NCI-H2029 (cell line): ENCODE data around the gene CFAP90.

ENCODE experiments used
- DNase-seq: peaks from one replicate; lab custom pipeline; 2025; lab: John Stamatoyannopoulos, UW

Gene CFAP90

GRCh38 chr5:7823594-7823993 lies 27.3 kb downstream of the CFAP90 start:
- DNase-seq, result no peak

- DNase-seq, result no peak
Observed at GRCh38 chr5:7822449-7822848, 28.5 kb downstream of the CFAP90 start.

- no peak for DNase-seq
Observed at GRCh38 chr5:7816535-7816901, 34.4 kb downstream of the CFAP90 start.

- peak; percentile 57 for DNase-seq
Observed at GRCh38 chr5:7815892-7816534, 34.9 kb downstream of the CFAP90 start.

GRCh38 chr5:7814816-7815215 lies 36.1 kb downstream of the CFAP90 start:
- no peak for DNase-seq

- no peak for DNase-seq
Observed at GRCh38 chr5:7813576-7813975, 37.4 kb downstream of the CFAP90 start.

- DNase-seq, result no peak
Observed at GRCh38 chr5:7813007-7813406, 37.9 kb downstream of the CFAP90 start.

GRCh38 chr5:7811715-7812114 lies 39.2 kb downstream of the CFAP90 start:
- DNase-seq, result no peak

- no peak for DNase-seq
Observed at GRCh38 chr5:7808998-7809397, 41.9 kb downstream of the CFAP90 start.

GRCh38 chr5:7805379-7805778 lies 45.6 kb downstream of the CFAP90 start:
- no peak for DNase-seq

GRCh38 chr5:7803937-7804336 lies 47.0 kb downstream of the CFAP90 start:
- no peak for DNase-seq

GRCh38 chr5:7802855-7803254 lies 48.1 kb downstream of the CFAP90 start:
- no peak for DNase-seq

- DNase-seq, result peak; percentile 90
Observed at GRCh38 chr5:7801891-7802614, 48.9 kb downstream of the CFAP90 start.

GRCh38 chr5:7795306-7795705 lies 55.6 kb downstream of the CFAP90 start:
- DNase-seq, result no peak

GRCh38 chr5:7794823-7795222 lies 56.1 kb downstream of the CFAP90 start:
- DNase-seq, result no peak

GRCh38 chr5:7794311-7794710 lies 56.6 kb downstream of the CFAP90 start:
- DNase-seq, result no peak

GRCh38 chr5:7793895-7794294 lies 57.0 kb downstream of the CFAP90 start:
- DNase-seq, result no peak

GRCh38 chr5:7789567-7789966 lies 61.4 kb downstream of the CFAP90 start:
- DNase-seq, result no peak

GRCh38 chr5:7787770-7788169 lies 63.2 kb downstream of the CFAP90 start:
- DNase-seq, result no peak

GRCh38 chr5:7784683-7785380 lies 66.1 kb downstream of the CFAP90 start:
- DNase-seq, result no peak

GRCh38 chr5:7781899-7782298 lies 69.0 kb downstream of the CFAP90 start:
- no peak for DNase-seq
